ENCODE data around the gene CENPN. TPM values are rescaled to one million over a fixed set of nuclear protein-coding genes. Genes with fewer than 3 reads are reported as not detected.

The CENPN gene
- polyA plus RNA-seq, 2 of the 4 experiments (the other 2 are of a cell fraction): 82.6 to 101 TPM

- POLR2A ChIA-PET: no interaction called here
- ATAC-seq (no peak), FAIRE-seq (no peak), DNase-seq (ENCODE audit: low read depth in 1 of 2, low spot score in 1 of 2) (no peak)
- H3K4me1 ChIP-seq: peaks cover 47% of the 10 kb centered on the region
- 73% methylated on average over 2 of the region's 2 CpGs for WGBS (ENCODE audit: missing lambda C conversion rate)
- H3K27ac ChIP-seq: peak overlapping the region in 1 of 2 experiments; percentile 16; a peak in 1 of 6 replicates
- TF ChIP-seq GATA3 (IDR thresholded peaks at IDR 0.05; ENCODE audit: borderline replicate concordance) (no peak), POLR2AphosphoS2 (conservative IDR thresholded peaks at IDR 0.05; ENCODE audit: low read length) (no peak), RCOR1 (IDR thresholded peaks at IDR 0.05; ENCODE audit: low read depth, low read length) (no peak), POLR2A (IDR thresholded peaks at IDR 0.05; ENCODE audit: low read length) (no peak), FOSL2 (IDR thresholded peaks at IDR 0.05) (no peak), FOSL2 (CRISPR knock-in tag; IDR thresholded peaks at IDR 0.05) (no peak), HDAC2 (IDR thresholded peaks at IDR 0.05) (no peak), PBX3 (IDR thresholded peaks at IDR 0.05) (no peak), NR3C1 (IDR thresholded peaks at IDR 0.05) (no peak), CHD2 (IDR thresholded peaks at IDR 0.05; ENCODE audit: low read length, partially characterized antibody) (no peak), RAD21 (conservative IDR thresholded peaks at IDR 0.05 in 1 of 2, IDR thresholded peaks at IDR 0.05 in 1 of 2) (no peak), HEYL (CRISPR knock-in tag; IDR thresholded peaks at IDR 0.05) (no peak)
- no peak overlapping the region for H3K4me2 ChIP-seq
- no peak overlapping the region for H3K4me3 ChIP-seq
- H3K9me3 ChIP-seq: no peaks in the 10 kb centered on the region
- CTCF ChIA-PET: interaction anchor here (1.3 to 2.7 kb wide), 5 partner anchors 12 to 134 kb away, joined by 3 to 18 read pairs (median 3); no protein-coding TSS in a partner anchor
These were observed 20.5 kb upstream of the CENPN start for GRCh38 chr16:80986557-80986956.

- ChIA-PET POLR2A (interaction anchor here (1.0 kb wide), 1 partner anchor 9 kb away, joined by 3 read pairs; no protein-coding TSS in a partner anchor), CTCF (interaction anchor here (0.7 to 2.4 kb wide), 4 partner anchors 9 to 821 kb away, joined by 3 to 9 read pairs (median 4); no protein-coding TSS in a partner anchor)
- no peak for TF ChIP-seq EP300 (IDR thresholded peaks at IDR 0.05)
- no peak for TF ChIP-seq POLR2AphosphoS2 (conservative IDR thresholded peaks at IDR 0.05; ENCODE audit: low read length)
- TF ChIP-seq MAZ (IDR thresholded peaks at IDR 0.05; ENCODE audit: borderline replicate concordance, low read depth, low read length): no peak
- TF ChIP-seq EHMT2 (IDR thresholded peaks at IDR 0.05; ENCODE audit: low read depth): no peak
- no peak for TF ChIP-seq GATA3 (IDR thresholded peaks at IDR 0.05; ENCODE audit: borderline replicate concordance)
- TF ChIP-seq MYC (IDR thresholded peaks at IDR 0.05; ENCODE audit: borderline replicate concordance, low read length): no peak
- no peak for TF ChIP-seq CBX2 (IDR thresholded peaks at IDR 0.05; ENCODE audit: borderline replicate concordance, low read depth)
- TF ChIP-seq NFE2L2 (conservative IDR thresholded peaks at IDR 0.05; ENCODE audit: low read length): no peak
- no peak for TF ChIP-seq RNF2 (IDR thresholded peaks at IDR 0.05; ENCODE audit: borderline replicate concordance, low read depth)
- TF ChIP-seq HOXB5 (CRISPR knock-in tag; IDR thresholded peaks at IDR 0.05): no peak
- no peak for TF ChIP-seq HES2 (IDR thresholded peaks at IDR 0.05)
- no peak for TF ChIP-seq BHLHE40 (IDR thresholded peaks at IDR 0.05; ENCODE audit: low read depth, low read length)
- FAIRE-seq (no peak), DNase-seq (ENCODE audit: low read depth in 1 of 2, low spot score in 1 of 2) (no peak), ATAC-seq (no peak)
- no peak overlapping the region for H3K27ac ChIP-seq
- H3K9me3 ChIP-seq: no peaks in the 10 kb centered on the region
- peaks cover 67% of the 10 kb centered on the region for H3K4me1 ChIP-seq
- 82% methylated on average over 7 of the region's 7 CpGs for WGBS (ENCODE audit: missing lambda C conversion rate)
- H3K4me3 ChIP-seq: no peak overlapping the region
- H3K4me2 ChIP-seq: no peak overlapping the region
These were observed 18.3 kb upstream of the CENPN start for GRCh38 chr16:80988756-80989155.

GRCh38 chr16:80989801-80990200 is 17.2 kb upstream of the CENPN start:
- FAIRE-seq: no peak
- POLR2A ChIA-PET: no interaction called here
- Histone ChIP-seq H3K9me3 (no peaks in the 10 kb centered on the region), H3K4me1 (peaks cover 67% of the 10 kb centered on the region), H3K27ac (no peak overlapping the region), H3K4me3 (no peak overlapping the region), H3K4me2 (peak overlapping the region; percentile 15; the same call in 1 of the 3 replicates)
- 29% methylated on average over 2 of the region's 2 CpGs for WGBS (ENCODE audit: missing lambda C conversion rate)
- ATAC-seq: no peak
- TF ChIP-seq MAZ (IDR thresholded peaks at IDR 0.05; ENCODE audit: borderline replicate concordance, low read depth, low read length) (no peak), FOSL2 (IDR thresholded peaks at IDR 0.05) (no peak), FOSL2 (CRISPR knock-in tag; IDR thresholded peaks at IDR 0.05) (peak; percentile 11; the same call in 1 of the 2 replicates)
- CTCF ChIA-PET: interaction anchor here (0.9 to 1.6 kb wide), 4 partner anchors 14 to 57 kb away, joined by 3 to 6 read pairs (median 4); no protein-coding TSS in a partner anchor
- no peak for DNase-seq (ENCODE audit: low read depth in 1 of 2, low spot score in 1 of 2)

All from A549 (cell line).